HG03460 (cell line): ENCODE data around the gene MAP7.

Experiments
- ATAC-seq: cut with Tn5 transposase; IDR thresholded peaks from one replicate; pipeline ENCODE4 v1.9.1; 2021; ENCODE audit not compliant: unreplicated experiment

The MAP7 gene

GRCh38 chr6:136426627-136427377 lies 123.4 kb downstream of the MAP7 start:
- ATAC-seq: no peak

GRCh38 chr6:136425793-136426192 lies 124.4 kb downstream of the MAP7 start:
- ATAC-seq: no peak

GRCh38 chr6:136424901-136425300 lies 125.3 kb downstream of the MAP7 start:
- ATAC-seq: no peak

- ATAC-seq: no peak
Measured at GRCh38 chr6:136424450-136424849, 125.8 kb downstream of the MAP7 start.

GRCh38 chr6:136421537-136422158 lies 128.6 kb downstream of the MAP7 start:
- no peak for ATAC-seq

- no peak for ATAC-seq
Measured at GRCh38 chr6:136420853-136421252, 129.4 kb downstream of the MAP7 start.

- ATAC-seq: no peak
Measured at GRCh38 chr6:136415351-136416007, 134.7 kb downstream of the MAP7 start.

- no peak for ATAC-seq
Measured at GRCh38 chr6:136412410-136412809, 137.8 kb downstream of the MAP7 start.

GRCh38 chr6:136411453-136412354 lies 138.5 kb downstream of the MAP7 start:
- ATAC-seq: no peak

GRCh38 chr6:136411025-136411325 lies 139.2 kb downstream of the MAP7 start:
- ATAC-seq: no peak

- no peak for ATAC-seq
Measured at GRCh38 chr6:136410201-136411024, 139.8 kb downstream of the MAP7 start.

GRCh38 chr6:136409597-136409996 lies 140.6 kb downstream of the MAP7 start:
- no peak for ATAC-seq

GRCh38 chr6:136408204-136408603 lies 142.0 kb downstream of the MAP7 start:
- ATAC-seq: no peak

GRCh38 chr6:136405420-136406029 lies 144.7 kb downstream of the MAP7 start:
- no peak for ATAC-seq

- ATAC-seq: no peak
Measured at GRCh38 chr6:136404627-136405419, 145.4 kb downstream of the MAP7 start.

- no peak for ATAC-seq
Measured at GRCh38 chr6:136404007-136404406, 146.2 kb downstream of the MAP7 start.

GRCh38 chr6:136403110-136403980 lies 146.9 kb downstream of the MAP7 start:
- no peak for ATAC-seq

- ATAC-seq: no peak
Measured at GRCh38 chr6:136401749-136402148, 148.5 kb downstream of the MAP7 start.
